SU-DHL-6 (cell line): Measurements from ENCODE around the gene PI16.

ENCODE experiments used
- CTCF ChIP-seq: fragments of 200-600 bp; sonication (generic); IDR thresholded peaks from one replicate; pipeline ENCODE4 v1.5.1; 2017; ENCODE audit warnings: antibody characterized with exemption, mild to moderate bottlenecking, low read length, moderate library complexity; ENCODE audit not compliant: insufficient read depth, poor library complexity, severe bottlenecking
- EZH2phosphoT487 ChIP-seq: fragments of 200-600 bp; sonication (generic), shearing (Covaris generic); conservative IDR thresholded peaks from 2 replicates; pipeline ENCODE4 v1.6.1; 2018; ENCODE audit warnings: mild to moderate bottlenecking, antibody characterized with exemption, low read length, moderate library complexity, mixed read lengths

DNA sequence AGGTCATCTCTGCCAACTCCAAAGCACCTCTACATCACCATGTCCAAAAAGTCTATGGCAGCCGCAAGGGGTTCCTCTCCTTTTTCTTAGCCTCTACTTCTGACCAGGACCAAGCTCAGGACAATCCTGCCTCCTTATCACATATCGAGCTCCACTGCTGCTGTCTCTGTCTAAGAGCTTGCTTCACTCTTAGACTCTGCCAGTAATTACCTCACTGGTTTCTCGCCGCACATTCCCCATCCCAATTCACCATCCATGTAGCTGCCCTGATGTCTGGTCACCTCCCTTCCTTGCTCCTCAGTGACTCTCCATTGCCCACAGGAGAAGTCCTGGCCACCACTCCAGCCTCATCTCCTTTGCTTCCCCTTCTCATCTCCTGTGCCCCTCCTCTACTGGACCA, 24.1 kb upstream of the PI16 start:
- TF ChIP-seq CTCF (no peak), EZH2phosphoT487 (no peak)
